MCF 10A (cell line): ENCODE measurements around the gene PTCD2. TPM values are rescaled to one million over a fixed set of nuclear protein-coding genes. Genes with fewer than 3 reads are reported as not detected.
"Not testable (repeated sequence)": the region's sequence is repeated elsewhere in the genome, so short reads cannot be mapped to it uniquely, and the experiment has no call there.

Experiments
- BruUV-seq: library from RNA; stranded (reverse); fragments of 400-500 nt; replicated peaks from 2 replicates; lab custom pipeline; 2021; lab: Mats Ljungman, UMichigan
- CTCF ChIA-PET: fragments of 300-600 bp; sonication (Branson Sonifier 250); formaldehyde crosslinking; extraction: SDS; loops from one replicate; lab custom pipeline; 2021; ENCODE audit warnings: antibody characterized with exemption, inconsistent platforms; lab: Yijun Ruan, JAX
- POLR2A ChIA-PET: fragments of 300-600, 350-650 bp; sonication (Branson Sonifier 250); formaldehyde crosslinking; extraction: SDS; loops from one replicate; lab custom pipeline; 2020; ENCODE audit warnings: antibody characterized with exemption, inconsistent platforms; lab: Yijun Ruan, JAX
- DNase-seq: peaks from one replicate; pipeline ENCODE4 v3.0.0-alpha.2; 2018; ENCODE audit not compliant: unreplicated experiment
- H3K27ac Mint-ChIP-seq: one replicate; pipeline ENCODE4 v1.8.0; 2022; ENCODE audit warnings: mild to moderate bottlenecking, low read depth, mixed read lengths; ENCODE audit not compliant: unreplicated experiment
- H3K27me3 Mint-ChIP-seq: one replicate; pipeline ENCODE4 v1.8.0; 2022; ENCODE audit warnings: mixed read lengths; ENCODE audit not compliant: insufficient read depth, unreplicated experiment
- H3K36me3 Mint-ChIP-seq: one replicate; pipeline ENCODE4 v1.8.0; 2022; ENCODE audit warnings: mild to moderate bottlenecking, moderate library complexity, mixed read lengths; ENCODE audit not compliant: insufficient read depth, unreplicated experiment
- H3K4me1 Mint-ChIP-seq: one replicate; pipeline ENCODE4 v1.8.0; 2022; ENCODE audit warnings: mixed read lengths; ENCODE audit not compliant: insufficient read depth, unreplicated experiment
- H3K4me3 Mint-ChIP-seq: one replicate; pipeline ENCODE4 v1.8.0; 2022; ENCODE audit warnings: mild to moderate bottlenecking, moderate library complexity, mixed read lengths; ENCODE audit not compliant: unreplicated experiment
- H3K9me3 Mint-ChIP-seq: one replicate; pipeline ENCODE4 v1.8.0; 2022; ENCODE audit warnings: mixed read lengths; ENCODE audit not compliant: unreplicated experiment
- intact Hi-C: fragments of 100-400 bp; cut with micrococcal nuclease; formaldehyde crosslinking; loops from 2 replicates; pipeline ENCODE4 v1.14.1; 2022
- total RNA-seq: library from RNA; stranded (reverse); gene quantifications from 2 replicates; pipeline ENCODE4 v1.2.3, GENCODE V29; 2022
- TF ChIP-seq, protein P1 (sequence below): fragments of 200-600 bp; IDR thresholded peaks from one replicate; pipeline ENCODE4 v1.8.0; 2022; ENCODE audit warnings: antibody characterized with exemption, mild to moderate bottlenecking; ENCODE audit not compliant: unreplicated experiment

Gene PTCD2
- total RNA-seq, 1 experiment from 2014 or later = 20.3 TPM

DNA sequence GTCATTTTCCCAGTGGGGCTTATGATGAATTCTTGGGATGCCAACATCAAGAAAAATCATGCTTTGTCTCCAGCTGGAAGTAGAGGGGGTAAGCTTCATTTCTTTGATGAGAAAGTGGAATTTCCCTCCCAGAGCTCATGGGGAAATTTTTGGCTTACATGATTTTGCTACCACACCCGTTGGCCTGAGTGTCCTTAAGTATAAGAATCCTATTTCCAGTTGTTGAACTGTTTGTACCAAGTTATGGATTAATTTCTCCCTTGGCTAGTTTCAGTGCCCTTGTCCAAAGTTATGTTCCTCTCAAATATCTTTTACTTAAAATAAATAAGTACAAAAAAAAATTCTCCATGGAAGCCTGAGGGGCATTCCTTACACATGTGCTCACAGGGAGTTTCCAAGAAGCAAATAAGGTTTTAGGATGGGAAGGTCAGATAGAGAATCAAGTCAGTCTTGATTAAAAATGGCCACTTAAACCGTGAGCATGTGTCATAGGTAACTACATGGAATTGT is 82.3 kb downstream of the PTCD2 start:
- no TSS peak for BruUV-seq
- H3K4me1 Mint-ChIP-seq = peaks cover 8% of the 10 kb centered on the region
- TF ChIP-seq, protein P1, sequence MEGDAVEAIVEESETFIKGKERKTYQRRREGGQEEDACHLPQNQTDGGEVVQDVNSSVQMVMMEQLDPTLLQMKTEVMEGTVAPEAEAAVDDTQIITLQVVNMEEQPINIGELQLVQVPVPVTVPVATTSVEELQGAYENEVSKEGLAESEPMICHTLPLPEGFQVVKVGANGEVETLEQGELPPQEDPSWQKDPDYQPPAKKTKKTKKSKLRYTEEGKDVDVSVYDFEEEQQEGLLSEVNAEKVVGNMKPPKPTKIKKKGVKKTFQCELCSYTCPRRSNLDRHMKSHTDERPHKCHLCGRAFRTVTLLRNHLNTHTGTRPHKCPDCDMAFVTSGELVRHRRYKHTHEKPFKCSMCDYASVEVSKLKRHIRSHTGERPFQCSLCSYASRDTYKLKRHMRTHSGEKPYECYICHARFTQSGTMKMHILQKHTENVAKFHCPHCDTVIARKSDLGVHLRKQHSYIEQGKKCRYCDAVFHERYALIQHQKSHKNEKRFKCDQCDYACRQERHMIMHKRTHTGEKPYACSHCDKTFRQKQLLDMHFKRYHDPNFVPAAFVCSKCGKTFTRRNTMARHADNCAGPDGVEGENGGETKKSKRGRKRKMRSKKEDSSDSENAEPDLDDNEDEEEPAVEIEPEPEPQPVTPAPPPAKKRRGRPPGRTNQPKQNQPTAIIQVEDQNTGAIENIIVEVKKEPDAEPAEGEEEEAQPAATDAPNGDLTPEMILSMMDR = no peak
- H3K27me3 Mint-ChIP-seq = no peaks in the 10 kb centered on the region
- CTCF ChIA-PET = interaction anchor here (0.7 to 4.2 kb wide), 17 partner anchors 8 to 133 kb away, joined by 3 to 19 read pairs (median 4); no protein-coding TSS in a partner anchor
- H3K36me3 Mint-ChIP-seq = no peaks in the 10 kb centered on the region
- peak; percentile 20 for DNase-seq
- peaks cover 12% of the 10 kb centered on the region for H3K9me3 Mint-ChIP-seq
- POLR2A ChIA-PET = interaction anchor here (0.6 to 4.8 kb wide), 17 partner anchors 10 to 416 kb away, joined by 3 to 32 read pairs (median 5); no protein-coding TSS in a partner anchor
- no peak overlapping the region for H3K4me3 Mint-ChIP-seq
- peak overlapping the region; percentile 82 for H3K27ac Mint-ChIP-seq
- intact Hi-C loops = no loop called here

DNA sequence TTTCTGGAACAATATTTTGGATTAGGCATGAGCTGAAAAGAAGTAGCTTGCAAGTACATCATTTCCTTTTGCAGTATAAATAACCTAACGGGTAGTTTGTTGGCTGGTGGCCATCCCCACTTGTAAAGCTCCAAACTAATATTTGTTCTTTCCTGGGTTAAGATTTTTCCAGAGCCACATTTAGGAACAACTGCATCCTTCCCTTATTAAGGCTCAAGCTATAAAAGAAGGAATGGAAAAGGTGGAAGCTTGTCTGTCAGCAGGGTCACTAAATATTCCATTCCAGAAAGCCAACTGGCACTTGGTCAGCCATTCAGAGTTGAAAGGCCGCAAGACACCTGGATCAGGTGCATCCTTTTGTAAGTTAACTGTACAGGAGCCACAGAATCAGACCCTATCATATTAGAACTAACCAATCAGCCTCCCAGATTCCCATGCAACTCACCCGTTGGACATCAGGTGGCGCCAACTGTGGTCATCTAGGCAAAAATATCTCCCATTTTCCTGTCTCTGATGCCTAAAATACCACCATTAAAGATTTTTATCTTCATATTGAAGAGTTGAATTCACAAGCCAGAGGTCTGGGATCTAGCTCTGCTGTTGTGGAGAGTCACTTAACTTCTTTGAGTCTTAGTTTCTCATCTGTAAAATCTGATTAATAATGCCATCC is 82.9 kb downstream of the PTCD2 start:
- TF ChIP-seq, protein P1 = peak; percentile 24
- CTCF ChIA-PET = interaction anchor here (0.6 to 4.2 kb wide), 23 partner anchors 9 to 438 kb away, joined by 3 to 19 read pairs (median 3); no protein-coding TSS in a partner anchor
- H3K27ac Mint-ChIP-seq = peak overlapping the region; percentile 82
- H3K4me3 Mint-ChIP-seq = no peak overlapping the region
- DNase-seq = no peak
- peaks cover 12% of the 10 kb centered on the region for H3K9me3 Mint-ChIP-seq
- no peaks in the 10 kb centered on the region for H3K27me3 Mint-ChIP-seq
- intact Hi-C loops = no loop called here
- peaks cover 13% of the 10 kb centered on the region for H3K4me1 Mint-ChIP-seq
- no TSS peak for BruUV-seq
- no peaks in the 10 kb centered on the region for H3K36me3 Mint-ChIP-seq
- POLR2A ChIA-PET = interaction anchor here (0.6 to 4.8 kb wide), 12 partner anchors 11 to 457 kb away, joined by 3 to 32 read pairs (median 7); no protein-coding TSS in a partner anchor

- ChIA-PET CTCF (interaction anchor here (1.2 to 4.2 kb wide), 3 partner anchors 13 to 415 kb away, joined by 3 to 19 read pairs (median 4); no protein-coding TSS in a partner anchor), POLR2A (interaction anchor here (0.7 to 1.8 kb wide), 6 partner anchors 9 to 81 kb away, joined by 3 to 5 read pairs (median 4); no protein-coding TSS in a partner anchor)
- H3K27ac Mint-ChIP-seq, H3K4me3 Mint-ChIP-seq, DNase-seq, BruUV-seq, intact Hi-C loops, H3K9me3 Mint-ChIP-seq, H3K36me3 Mint-ChIP-seq, H3K27me3 Mint-ChIP-seq: not testable (repeated sequence)
- peaks cover 13% of the 10 kb centered on the region for H3K4me1 Mint-ChIP-seq
Observed at GRCh38 chr5:72404771-72405170, 84.6 kb downstream of the PTCD2 start.

GRCh38 chr5:72407078-72407477 is 86.9 kb downstream of the PTCD2 start:
- H3K27ac Mint-ChIP-seq = no peak overlapping the region
- H3K4me1 Mint-ChIP-seq = peaks cover 15% of the 10 kb centered on the region
- no peak for DNase-seq
- no peaks in the 10 kb centered on the region for H3K9me3 Mint-ChIP-seq
- no TSS peak for BruUV-seq
- ChIA-PET POLR2A (interaction anchor here (0.5 to 1.5 kb wide), 6 partner anchors 11 to 158 kb away, joined by 3 to 4 read pairs (median 3); no protein-coding TSS in a partner anchor), CTCF (interaction anchor here (0.8 to 1.1 kb wide), 3 partner anchors 22 to 41 kb away, joined by 3 to 4 read pairs (median 4); no protein-coding TSS in a partner anchor)
- intact Hi-C loops = no loop called here
- no peak overlapping the region for H3K4me3 Mint-ChIP-seq
- H3K27me3 Mint-ChIP-seq = no peaks in the 10 kb centered on the region
- H3K36me3 Mint-ChIP-seq = no peaks in the 10 kb centered on the region
- TF ChIP-seq, protein P1 = no peak
